NCI-H69 (cell line): ENCODE data around the gene TMEM218.
"Not testable (repeated sequence)": the region's sequence is repeated elsewhere in the genome, so short reads cannot be mapped to it uniquely, and the experiment has no call there.

Experiments
- DNase-seq: peaks from one replicate; lab custom pipeline; 2025; lab: John Stamatoyannopoulos, UW

The TMEM218 gene

GRCh38 chr11:125090151-125090550 lies 21.3 kb downstream of the TMEM218 start:
- not testable (repeated sequence) for DNase-seq

GRCh38 chr11:125089481-125089880 lies 21.9 kb downstream of the TMEM218 start:
- DNase-seq, result not testable (repeated sequence)

- DNase-seq, result no peak
These were observed 22.6 kb downstream of the TMEM218 start for GRCh38 chr11:125088576-125089455.

GRCh38 chr11:125088123-125088522 lies 23.3 kb downstream of the TMEM218 start:
- no peak for DNase-seq

GRCh38 chr11:125086633-125087296 lies 24.7 kb downstream of the TMEM218 start:
- DNase-seq, result no peak

GRCh38 chr11:125085301-125086081 lies 25.9 kb downstream of the TMEM218 start:
- DNase-seq, result no peak

GRCh38 chr11:125084761-125085231 lies 26.6 kb downstream of the TMEM218 start:
- no peak for DNase-seq

GRCh38 chr11:125084057-125084416 lies 27.4 kb downstream of the TMEM218 start:
- DNase-seq, result no peak

GRCh38 chr11:125083312-125084056 lies 27.9 kb downstream of the TMEM218 start:
- no peak for DNase-seq

GRCh38 chr11:125082611-125083311 lies 28.7 kb downstream of the TMEM218 start:
- no peak for DNase-seq

GRCh38 chr11:125082040-125082439 lies 29.4 kb downstream of the TMEM218 start:
- no peak for DNase-seq

- no peak for DNase-seq
These were observed 30.2 kb downstream of the TMEM218 start for GRCh38 chr11:125081098-125081798.

GRCh38 chr11:125080531-125080911 lies 30.9 kb downstream of the TMEM218 start:
- DNase-seq, result no peak

- DNase-seq, result no peak
These were observed 31.4 kb downstream of the TMEM218 start for GRCh38 chr11:125079878-125080530.

GRCh38 chr11:125079151-125079877 lies 32.1 kb downstream of the TMEM218 start:
- DNase-seq, result no peak

GRCh38 chr11:125078516-125079140 lies 32.8 kb downstream of the TMEM218 start:
- no peak for DNase-seq

- no peak for DNase-seq
These were observed 33.4 kb downstream of the TMEM218 start for GRCh38 chr11:125078016-125078415.

- no peak for DNase-seq
These were observed 35.0 kb downstream of the TMEM218 start for GRCh38 chr11:125076378-125076945.
